ENCODE results near the gene PAX5. TPM values are rescaled to one million over a fixed set of nuclear protein-coding genes. Genes with fewer than 3 reads are reported as not detected.

Gene PAX5
- polyA plus RNA-seq, 3 donors = 0.03 to 0.15 TPM; not detected in 1

GRCh38 chr9:36956908-36957307, 77.2 kb downstream of the PAX5 start:
- Histone ChIP-seq H4K20me1 (ENCODE audit: insufficient read depth, low read length) (no peaks in the 10 kb centered on the region), H3K4me3 (replicated peaks in 1 of 3; ENCODE audit: low read depth in 2 of 3, low read length in 3 of 3) (no peak overlapping the region), H3K27ac (ENCODE audit: low read depth in 1 of 2, low read length in 2 of 2) (no peak overlapping the region), H3K36me3 (replicated peaks in 1 of 2; ENCODE audit: control insufficient read depth in 1 of 2, insufficient read depth in 2 of 2, low read length in 2 of 2) (no peaks in the 10 kb centered on the region), H3K4me1 (ENCODE audit: control insufficient read depth in 1 of 2, insufficient read depth in 2 of 2, low read length in 2 of 2) (no peaks in the 10 kb centered on the region), H3K9ac (ENCODE audit: insufficient read depth, low read length, poor library complexity, severe bottlenecking) (no peak overlapping the region), H3K79me2 (ENCODE audit: insufficient read depth, low read length) (no peaks in the 10 kb centered on the region), H3K4me2 (replicated peaks; ENCODE audit: extremely low read depth, low read length, poor library complexity, severe bottlenecking) (no peak overlapping the region), H3K9me3 (replicated peaks in 1 of 2; ENCODE audit: control insufficient read depth in 1 of 2, insufficient read depth in 1 of 2, low read length in 2 of 2) (no peaks in the 10 kb centered on the region), H3K27me3 (ENCODE audit: control insufficient read depth in 2 of 2, insufficient read depth in 2 of 2, low read length in 2 of 2) (peaks cover 3 to 6% of the 10 kb centered on the region in 2 donors), H2AFZ (ENCODE audit: insufficient read depth, low read depth, low read length, poor library complexity, severe bottlenecking) (no peak overlapping the region)
- intact Hi-C loops (cut with micrococcal nuclease) = no loop called here
- Mint-ChIP-seq H3K27ac (no peak overlapping the region), H3K27me3 (ENCODE audit: low read depth in 3 of 3) (peaks cover 21 to 43% (median 25%) of the 10 kb centered on the region in 3 donors), H3K9me3 (peaks cover 0 to 6% (median 2%) of the 10 kb centered on the region in 7 donors), H3K4me3 (no peak overlapping the region), H3K4me1 (peaks cover 6% of the 10 kb centered on the region), H3K36me3 (no peaks in the 10 kb centered on the region)
- no peak for TF ChIP-seq CTCF (IDR thresholded peaks at IDR 0.05)
- DNase-seq = no peak
- WGBS (ENCODE audit: insufficient coverage) = 79% methylated on average over 6 of the region's 9 CpGs

- H3K4me3 ChIP-seq (replicated peaks in 1 of 3; ENCODE audit: low read depth in 2 of 3, low read length in 3 of 3) = no peak overlapping the region
- Mint-ChIP-seq H3K4me1 (no peaks in the 10 kb centered on the region), H3K9me3 (peaks cover 0 to 6% (median 0%) of the 10 kb centered on the region in 7 donors), H3K36me3 (no peaks in the 10 kb centered on the region), H3K27ac (no peak overlapping the region), H3K27me3 (ENCODE audit: low read depth in 3 of 3) (peaks cover 18 to 32% (median 21%) of the 10 kb centered on the region in 3 donors), H3K4me3 (peak overlapping the region in 1 of 2 donors; percentile 13)
- H3K4me1 ChIP-seq (ENCODE audit: control insufficient read depth in 1 of 2, insufficient read depth in 2 of 2, low read length in 2 of 2) = no peaks in the 10 kb centered on the region
- H3K27ac ChIP-seq (ENCODE audit: low read depth in 1 of 2, low read length in 2 of 2) = no peak overlapping the region
- peaks cover 3% of the 10 kb centered on the region in 2 donors for H3K27me3 ChIP-seq (ENCODE audit: control insufficient read depth in 2 of 2, insufficient read depth in 2 of 2, low read length in 2 of 2)
- intact Hi-C loops (cut with micrococcal nuclease) = no loop called here
- no peak overlapping the region for H2AFZ ChIP-seq (ENCODE audit: insufficient read depth, low read depth, low read length, poor library complexity, severe bottlenecking)
- WGBS (ENCODE audit: insufficient coverage) = 88% methylated on average over 3 of the region's 4 CpGs
- no peaks in the 10 kb centered on the region for H4K20me1 ChIP-seq (ENCODE audit: insufficient read depth, low read length)
- H3K9me3 ChIP-seq (replicated peaks in 1 of 2; ENCODE audit: control insufficient read depth in 1 of 2, insufficient read depth in 1 of 2, low read length in 2 of 2) = no peaks in the 10 kb centered on the region
- no peaks in the 10 kb centered on the region for H3K36me3 ChIP-seq (replicated peaks in 1 of 2; ENCODE audit: control insufficient read depth in 1 of 2, insufficient read depth in 2 of 2, low read length in 2 of 2)
- TF ChIP-seq CTCF (IDR thresholded peaks at IDR 0.05) = no peak
- no peaks in the 10 kb centered on the region for H3K79me2 ChIP-seq (ENCODE audit: insufficient read depth, low read length)
- no peak overlapping the region for H3K4me2 ChIP-seq (replicated peaks; ENCODE audit: extremely low read depth, low read length, poor library complexity, severe bottlenecking)
- H3K9ac ChIP-seq (ENCODE audit: insufficient read depth, low read length, poor library complexity, severe bottlenecking) = no peak overlapping the region
- no peak for DNase-seq
These were observed 83.7 kb downstream of the PAX5 start for GRCh38 chr9:36950389-36950788.
